NCI-H1694 treated with DMSO at 0.1 percent for 48 hours (cell line): ENCODE data around the gene QSOX1.
"Not testable (repeated sequence)": the region's sequence is repeated elsewhere in the genome, so short reads cannot be mapped to it uniquely, and the experiment has no call there.

ENCODE experiments used
- DNase-seq: peaks from one replicate; lab custom pipeline; 2025; lab: John Stamatoyannopoulos, UW

The QSOX1 gene

GRCh38 chr1:180188684-180189175, 34.1 kb downstream of the QSOX1 start:
- DNase-seq = no peak

DNA sequence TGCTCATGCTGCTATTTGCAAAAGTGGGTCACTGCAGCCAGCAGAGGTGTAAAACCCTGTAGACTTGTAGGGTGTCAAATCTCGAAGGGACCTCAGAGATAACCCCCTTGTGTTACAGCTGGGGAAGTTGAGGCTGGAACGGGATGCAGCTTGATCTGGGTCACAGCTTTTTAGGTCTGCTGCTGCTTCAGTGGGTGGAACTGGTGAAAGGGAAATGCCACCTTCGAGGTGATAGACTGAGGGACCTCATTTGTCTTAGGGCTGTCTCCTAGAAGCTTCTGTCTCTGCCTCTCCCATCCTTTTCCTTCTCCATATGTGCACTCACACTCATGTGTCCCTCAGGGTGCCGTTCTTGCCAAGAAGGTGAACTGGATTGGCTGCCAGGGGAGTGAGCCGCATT, 35.4 kb downstream of the QSOX1 start:
- no peak for DNase-seq

- no peak for DNase-seq
These were observed 37.5 kb downstream of the QSOX1 start for GRCh38 chr1:180192172-180192571.

- DNase-seq = no peak
These were observed 38.7 kb downstream of the QSOX1 start for GRCh38 chr1:180193141-180194047.

DNA sequence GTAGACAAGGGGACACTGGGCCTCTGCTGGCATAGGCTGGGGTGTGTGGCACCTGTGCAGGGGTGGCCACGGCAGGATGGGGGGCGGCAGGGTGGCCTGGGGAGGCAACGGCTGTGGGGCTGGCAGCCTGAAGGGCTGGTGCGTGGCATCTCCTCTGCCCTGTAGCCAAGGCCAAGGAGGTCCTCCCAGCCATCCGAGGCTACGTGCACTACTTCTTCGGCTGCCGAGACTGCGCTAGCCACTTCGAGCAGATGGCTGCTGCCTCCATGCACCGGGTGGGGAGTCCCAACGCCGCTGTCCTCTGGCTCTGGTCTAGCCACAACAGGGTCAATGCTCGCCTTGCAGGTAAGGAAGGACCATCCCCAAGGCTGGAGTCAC, 39.4 kb downstream of the QSOX1 start:
- DNase-seq = no peak

- no peak for DNase-seq
These were observed 40.0 kb downstream of the QSOX1 start for GRCh38 chr1:180194546-180195207.

DNA sequence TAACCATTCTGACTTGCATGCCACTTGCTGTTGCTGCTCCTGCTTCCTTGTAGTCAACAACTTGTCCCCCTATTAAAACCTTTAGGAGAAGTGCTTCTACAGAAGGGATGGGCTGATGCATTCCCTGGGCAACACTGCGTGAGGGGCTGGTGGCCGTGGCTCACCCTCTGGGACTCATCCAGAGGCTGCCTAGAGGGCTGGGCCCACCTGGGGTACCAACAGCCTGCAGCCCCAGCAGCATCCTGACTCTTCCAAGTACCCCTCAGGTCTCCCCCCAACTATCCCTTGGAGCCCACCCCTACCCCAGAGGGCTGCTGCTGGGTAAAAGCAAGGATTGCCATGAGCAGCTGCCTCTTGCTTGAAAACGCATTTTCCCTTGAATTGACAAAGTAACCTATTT, 40.7 kb downstream of the QSOX1 start:
- DNase-seq = no peak

DNA sequence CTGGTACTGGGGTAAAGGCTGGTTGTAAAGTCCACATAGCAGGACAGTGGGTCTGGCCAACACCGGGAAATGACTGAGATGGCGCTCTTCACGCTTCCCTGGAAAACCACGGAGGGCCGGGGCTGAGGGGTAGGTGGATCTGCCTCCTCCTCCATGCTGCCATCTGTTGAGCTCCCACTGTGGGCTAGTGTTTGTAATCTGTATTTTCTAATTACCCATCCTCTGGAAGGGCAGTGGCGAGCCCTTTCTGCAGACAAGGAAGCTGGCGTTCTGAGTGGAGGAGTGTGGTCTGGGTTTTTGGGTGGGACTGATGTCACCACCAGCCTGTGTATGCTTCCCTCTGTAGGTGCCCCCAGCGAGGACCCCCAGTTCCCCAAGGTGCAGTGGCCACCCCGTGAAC, 41.2 kb downstream of the QSOX1 start:
- no peak for DNase-seq

DNA sequence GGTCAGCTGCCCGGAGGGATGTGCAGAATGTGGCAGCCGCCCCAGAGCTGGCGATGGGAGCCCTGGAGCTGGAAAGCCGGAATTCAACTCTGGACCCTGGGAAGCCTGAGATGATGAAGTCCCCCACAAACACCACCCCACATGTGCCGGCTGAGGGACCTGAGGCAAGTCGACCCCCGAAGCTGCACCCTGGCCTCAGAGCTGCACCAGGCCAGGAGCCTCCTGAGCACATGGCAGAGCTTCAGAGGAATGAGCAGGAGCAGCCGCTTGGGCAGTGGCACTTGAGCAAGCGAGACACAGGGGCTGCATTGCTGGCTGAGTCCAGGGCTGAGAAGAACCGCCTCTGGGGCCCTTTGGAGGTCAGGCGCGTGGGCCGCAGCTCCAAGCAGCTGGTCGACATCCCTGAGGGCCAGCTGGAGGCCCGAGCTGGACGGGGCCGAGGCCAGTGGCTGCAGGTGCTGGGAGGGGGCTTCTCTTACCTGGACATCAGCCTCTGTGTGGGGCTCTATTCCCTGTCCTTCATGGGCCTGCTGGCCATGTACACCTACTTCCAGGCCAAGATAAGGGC, 41.9 kb downstream of the QSOX1 start:
- DNase-seq = no peak

- no peak for DNase-seq
These were observed 42.6 kb downstream of the QSOX1 start for GRCh38 chr1:180197231-180197630.

- DNase-seq = no peak
These were observed 43.5 kb downstream of the QSOX1 start for GRCh38 chr1:180198196-180198595.

DNA sequence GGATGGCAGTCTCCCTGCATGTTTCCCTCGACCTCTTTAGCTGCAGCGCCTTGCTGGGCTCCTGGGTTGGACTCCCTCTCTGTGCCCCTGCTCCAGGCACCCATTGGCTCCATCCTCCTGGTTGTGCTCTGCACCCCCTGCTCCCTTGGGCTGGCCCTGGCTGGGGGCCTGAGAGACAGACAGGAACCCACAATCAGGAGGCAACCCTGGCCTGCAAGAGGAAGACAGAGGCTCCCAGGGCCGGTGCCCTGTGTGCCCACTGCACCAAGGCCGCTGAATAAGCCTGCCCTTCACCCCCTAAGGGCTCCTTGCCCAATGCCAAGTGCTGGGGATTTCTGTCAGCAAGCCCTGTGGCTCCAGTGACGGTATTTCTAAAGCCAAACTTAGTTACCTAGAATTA, 43.9 kb downstream of the QSOX1 start:
- DNase-seq = no peak

- DNase-seq = no peak
These were observed 44.3 kb downstream of the QSOX1 start for GRCh38 chr1:180199018-180199417.

DNA sequence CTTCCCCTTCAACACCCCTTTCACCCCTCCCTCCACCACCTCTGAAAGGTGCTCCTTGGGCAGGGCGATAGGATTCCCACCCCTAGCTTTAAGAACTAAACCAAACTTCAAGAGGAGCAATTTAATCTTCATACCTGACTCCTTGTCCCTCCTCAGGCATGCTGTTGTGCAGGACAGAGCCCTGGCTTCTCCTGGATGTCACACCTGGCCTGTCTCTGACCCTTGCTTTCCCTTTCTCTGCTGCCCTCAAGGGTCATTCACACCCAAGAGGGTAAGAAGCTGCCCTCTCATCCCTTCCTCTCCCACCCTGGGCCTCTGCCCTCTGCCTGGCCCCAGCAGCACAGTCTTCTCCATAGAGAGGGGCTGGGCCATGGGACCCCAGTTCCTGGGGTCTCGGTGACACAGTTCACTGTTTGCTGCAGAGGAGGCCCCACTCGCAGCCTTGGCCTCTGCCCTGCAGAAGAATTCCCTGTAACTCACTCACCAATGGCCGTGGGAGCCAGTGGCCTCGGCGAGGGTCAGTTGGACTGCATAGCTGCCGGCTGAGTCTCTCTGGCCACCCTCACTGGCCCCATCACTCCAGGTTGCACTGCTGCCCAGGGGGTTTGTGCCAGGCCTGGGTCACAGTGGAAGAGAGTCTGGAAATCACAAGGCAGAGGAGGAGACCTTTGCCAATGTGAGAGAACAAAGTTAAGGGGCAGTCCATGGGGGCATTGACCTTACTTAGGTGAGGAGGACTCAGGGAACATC, 47.0 kb downstream of the QSOX1 start:
- no peak for DNase-seq

GRCh38 chr1:180202588-180202987, 47.9 kb downstream of the QSOX1 start:
- DNase-seq = not testable (repeated sequence)

DNA sequence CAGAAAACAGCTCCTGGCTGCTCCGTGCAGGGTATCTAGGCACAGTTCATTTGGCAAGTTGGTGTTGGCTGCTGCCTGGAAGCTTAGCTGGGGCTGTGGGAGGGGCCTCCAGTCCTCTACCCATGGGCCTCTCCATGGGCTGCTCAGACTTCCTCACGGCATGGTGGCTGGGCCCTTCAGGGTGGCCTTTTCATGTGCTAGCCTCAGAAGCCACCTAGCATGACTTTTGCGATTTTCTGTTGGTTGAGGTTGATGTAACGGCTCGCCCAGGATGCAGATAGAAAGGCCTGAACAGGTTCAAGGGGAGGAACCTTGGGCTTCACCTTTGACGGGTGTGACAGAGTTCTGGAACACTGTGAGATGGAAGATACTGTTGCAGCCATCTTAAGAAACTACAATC, 49.6 kb downstream of the QSOX1 start:
- DNase-seq = no peak

DNA sequence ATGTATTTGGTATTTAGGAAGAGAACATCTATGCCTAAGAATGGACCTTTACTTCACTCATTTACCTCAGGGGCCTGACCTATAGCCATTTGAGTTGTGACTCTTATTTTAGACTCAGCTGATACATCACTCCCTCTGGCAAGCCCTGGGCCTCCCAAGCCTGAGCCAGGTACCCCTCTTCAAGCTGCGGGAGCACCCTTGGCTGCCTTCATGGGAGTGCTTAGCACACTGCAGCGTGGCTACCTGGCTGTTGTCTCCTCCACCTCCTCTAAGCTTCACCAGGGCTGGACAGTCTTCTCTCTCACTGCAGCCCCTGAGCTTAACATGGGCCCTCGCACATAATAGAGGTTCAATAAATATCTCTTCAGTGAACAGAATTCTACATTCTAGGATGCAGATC, 51.9 kb downstream of the QSOX1 start:
- DNase-seq = no peak

GRCh38 chr1:180208264-180208663, 53.6 kb downstream of the QSOX1 start:
- DNase-seq = no peak

GRCh38 chr1:180210008-180210620, 55.4 kb downstream of the QSOX1 start:
- DNase-seq = no peak

GRCh38 chr1:180211156-180211859, 56.6 kb downstream of the QSOX1 start:
- DNase-seq = no peak

DNA sequence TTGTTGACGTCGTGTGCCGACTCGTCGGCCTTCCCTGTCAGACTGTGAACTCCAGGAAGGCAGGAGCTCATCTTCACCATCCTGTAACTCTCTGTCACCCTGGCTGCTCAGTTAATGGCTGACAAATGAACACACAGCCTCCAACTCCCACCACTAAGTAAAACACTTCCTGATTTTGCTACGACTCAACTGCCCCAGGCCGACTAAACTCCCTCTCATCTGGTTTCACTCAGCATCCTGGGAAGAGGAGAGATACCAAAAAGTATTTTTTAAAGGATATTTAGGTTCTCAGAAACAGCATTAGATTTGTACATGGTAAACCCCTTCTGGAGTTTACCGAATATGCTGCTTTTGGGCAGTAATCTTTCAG, 57.2 kb downstream of the QSOX1 start:
- no peak for DNase-seq
